Nephron progenitor cell (in vitro differentiated cells): ENCODE results near the gene ALG8.
"Not testable (repeated sequence)": the region's sequence is repeated elsewhere in the genome, so short reads cannot be mapped to it uniquely, and the experiment has no call there.

Experiments used
- DNase-seq: peaks from one replicate; pipeline ENCODE4 v3.0.0; 2021
- H3K27ac Mint-ChIP-seq: 2 replicates; pipeline ENCODE4 v1.8.0; 2021; ENCODE audit warnings: mild to moderate bottlenecking, moderate library complexity, mixed read lengths
- H3K27me3 Mint-ChIP-seq: 2 replicates; pipeline ENCODE4 v1.8.0; 2021; ENCODE audit warnings: mild to moderate bottlenecking, low read depth, mixed read lengths; ENCODE audit not compliant: poor library complexity
- H3K36me3 Mint-ChIP-seq: 2 replicates; pipeline ENCODE4 v1.8.0; 2021; ENCODE audit warnings: low read depth, mixed read lengths
- H3K4me1 Mint-ChIP-seq: 2 replicates; pipeline ENCODE4 v1.8.0; 2021; ENCODE audit warnings: mixed read lengths
- H3K4me3 Mint-ChIP-seq: 2 replicates; pipeline ENCODE4 v1.8.0; 2021; ENCODE audit warnings: mild to moderate bottlenecking, moderate library complexity, mixed read lengths
- H3K9me3 Mint-ChIP-seq: 2 replicates; pipeline ENCODE4 v1.8.0; 2021; ENCODE audit warnings: mild to moderate bottlenecking, moderate library complexity, mixed read lengths
- CTCF ChIP-seq: fragments of 200-600 bp; sonication (generic); IDR thresholded peaks from 2 replicates; pipeline ENCODE4 v1.5.0; 2021; ENCODE audit warnings: antibody characterized with exemption

ALG8 gene

DNA sequence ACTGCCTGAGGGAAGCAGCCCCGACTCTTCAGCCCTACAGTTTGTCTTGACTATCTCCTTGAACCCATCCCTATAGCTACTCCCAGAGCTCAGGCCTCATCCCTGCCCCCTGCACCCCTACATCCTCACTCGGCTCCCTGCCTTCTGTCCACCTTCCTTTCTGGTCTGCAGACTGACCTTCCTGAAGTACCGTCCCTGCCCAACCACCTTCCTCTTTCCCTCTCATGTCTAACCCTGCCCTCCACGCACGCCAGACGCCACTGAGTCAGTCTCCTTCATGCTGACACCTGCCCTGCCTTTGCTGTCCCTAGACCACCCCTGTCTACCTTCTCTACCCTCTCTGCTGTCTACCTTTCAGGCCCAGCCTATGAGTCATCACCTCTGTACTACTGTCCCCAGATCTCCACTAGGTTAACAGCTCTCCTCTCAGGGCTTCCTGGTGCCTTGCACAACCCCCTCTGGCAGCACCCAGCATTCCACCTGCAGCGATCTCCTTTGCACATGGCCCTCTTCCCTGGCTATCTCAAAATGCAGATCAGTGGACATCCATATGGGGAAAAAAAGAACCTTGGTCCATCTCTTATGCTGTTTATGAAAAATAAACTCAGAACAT is 40.1 kb upstream of the ALG8 start:
- H3K27me3 Mint-ChIP-seq, result peaks cover 6% of the 10 kb centered on the region

GRCh38 chr11:78177216-78177615 is 37.8 kb upstream of the ALG8 start:
- H3K9me3 Mint-ChIP-seq, result no peaks in the 10 kb centered on the region

More for the DNA sequence above, 40.1 kb upstream of the ALG8 start:
- peaks cover 2% of the 10 kb centered on the region for H3K36me3 Mint-ChIP-seq
- H3K4me1 Mint-ChIP-seq, result peaks cover 5% of the 10 kb centered on the region
- no peak for TF ChIP-seq CTCF
- H3K9me3 Mint-ChIP-seq, result no peaks in the 10 kb centered on the region
- DNase-seq, result no peak
- peak overlapping the region; percentile 17 for H3K27ac Mint-ChIP-seq
- no peak overlapping the region for H3K4me3 Mint-ChIP-seq

DNA sequence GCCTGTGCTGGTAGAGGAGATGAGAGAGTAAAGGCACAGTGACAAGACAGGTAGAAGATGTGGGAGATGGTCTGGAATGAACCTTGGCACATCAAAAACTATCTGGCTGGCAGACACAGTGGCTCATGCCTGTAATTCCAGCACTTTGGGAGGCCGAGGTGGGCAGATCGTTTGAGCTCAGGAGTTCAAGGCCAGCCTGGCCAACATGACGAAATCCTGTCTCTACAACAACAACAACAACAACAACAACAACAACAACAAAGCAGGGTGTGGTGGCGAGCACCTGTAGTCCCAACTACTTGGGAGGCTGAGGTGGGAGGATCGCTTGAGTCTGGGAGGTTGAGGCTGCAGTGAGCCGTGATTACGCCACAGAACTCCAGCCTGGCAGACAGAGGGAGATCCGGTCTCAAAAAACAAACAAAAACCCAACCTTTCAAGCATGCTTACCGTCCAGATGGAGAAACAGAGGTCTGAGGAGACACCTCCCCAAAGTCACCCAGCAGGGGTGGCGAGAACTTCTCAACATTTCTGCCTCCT is 37.2 kb upstream of the ALG8 start:
- no peak for DNase-seq
- Mint-ChIP-seq H3K27me3 (peaks cover 3% of the 10 kb centered on the region), H3K9me3 (no peaks in the 10 kb centered on the region), H3K36me3 (peaks cover 26% of the 10 kb centered on the region), H3K27ac (peak overlapping the region; percentile 37), H3K4me1 (peaks cover 5% of the 10 kb centered on the region), H3K4me3 (no peak overlapping the region)
- TF ChIP-seq CTCF, result no peak

More at GRCh38 chr11:78177216-78177615, 37.8 kb upstream of the ALG8 start:
- Mint-ChIP-seq H3K27me3 (peaks cover 3% of the 10 kb centered on the region), H3K4me1 (peaks cover 5% of the 10 kb centered on the region), H3K27ac (no peak overlapping the region), H3K36me3 (peaks cover 26% of the 10 kb centered on the region), H3K4me3 (no peak overlapping the region)
- no peak for TF ChIP-seq CTCF
- DNase-seq, result no peak

- peaks cover 26% of the 10 kb centered on the region for H3K36me3 Mint-ChIP-seq
- not testable (repeated sequence) for H3K4me3 Mint-ChIP-seq, H3K27ac Mint-ChIP-seq, DNase-seq, H3K27me3 Mint-ChIP-seq, H3K4me1 Mint-ChIP-seq, H3K9me3 Mint-ChIP-seq
These were observed 36.4 kb upstream of the ALG8 start for GRCh38 chr11:78175862-78176261.

DNA sequence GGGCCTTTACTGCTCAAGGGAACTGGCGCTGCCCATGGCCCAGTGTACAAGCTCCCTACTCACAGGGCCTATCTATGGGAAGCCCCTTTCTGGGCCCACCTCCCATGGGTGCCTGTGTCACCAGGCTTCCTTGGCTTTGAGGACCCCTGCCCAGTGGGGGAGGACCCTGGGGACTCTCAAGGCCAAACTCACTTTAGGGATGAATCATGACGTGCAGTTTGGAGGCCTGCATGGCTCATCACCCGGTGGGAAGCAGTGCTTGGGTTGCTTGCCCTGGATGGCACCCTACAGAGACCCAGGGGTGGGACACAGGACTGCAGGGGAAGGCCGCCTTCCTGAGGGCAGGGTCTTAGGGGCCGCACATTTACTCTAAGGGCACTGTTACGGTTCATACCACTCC is 32.5 kb upstream of the ALG8 start:
- TF ChIP-seq CTCF, result no peak
- peaks cover 19% of the 10 kb centered on the region for H3K4me1 Mint-ChIP-seq
- peaks cover 26% of the 10 kb centered on the region for H3K36me3 Mint-ChIP-seq
- DNase-seq, result no peak
- H3K27ac Mint-ChIP-seq, result no peak overlapping the region
- no peaks in the 10 kb centered on the region for H3K9me3 Mint-ChIP-seq
- H3K4me3 Mint-ChIP-seq, result no peak overlapping the region
- peaks cover 3% of the 10 kb centered on the region for H3K27me3 Mint-ChIP-seq

GRCh38 chr11:78170874-78171549 is 31.6 kb upstream of the ALG8 start:
- H3K27ac Mint-ChIP-seq, result no peak overlapping the region

More at GRCh38 chr11:78170874-78171549, 31.6 kb upstream of the ALG8 start:
- H3K9me3 Mint-ChIP-seq, result no peaks in the 10 kb centered on the region
- H3K36me3 Mint-ChIP-seq, result peaks cover 26% of the 10 kb centered on the region
- H3K27me3 Mint-ChIP-seq, result peaks cover 4% of the 10 kb centered on the region
- peaks cover 19% of the 10 kb centered on the region for H3K4me1 Mint-ChIP-seq
- no peak for DNase-seq
- TF ChIP-seq CTCF, result no peak
- H3K4me3 Mint-ChIP-seq, result no peak overlapping the region
